Stimulated activated naive CD8-positive, alpha-beta T cell treated with anti-CD3 and anti-CD28 coated beads, Interleukin-15, Interleukin-2, amounts not matched to agents 100 U/mL and 50 U/mL, for 24 hours (primary cell): ENCODE data around the gene ZBTB37.
"Not testable (repeated sequence)": the region's sequence is repeated elsewhere in the genome, so short reads cannot be mapped to it uniquely, and the experiment has no call there.

Experiments
- ATAC-seq: fragments of 150-1000 bp; cut with Tn5 transposase; one replicate; pipeline ENCODE4 v1.10.0; 2021
- DNase-seq: peaks from one replicate; pipeline ENCODE4 v3.0.0; 2021

ZBTB37 gene

DNA sequence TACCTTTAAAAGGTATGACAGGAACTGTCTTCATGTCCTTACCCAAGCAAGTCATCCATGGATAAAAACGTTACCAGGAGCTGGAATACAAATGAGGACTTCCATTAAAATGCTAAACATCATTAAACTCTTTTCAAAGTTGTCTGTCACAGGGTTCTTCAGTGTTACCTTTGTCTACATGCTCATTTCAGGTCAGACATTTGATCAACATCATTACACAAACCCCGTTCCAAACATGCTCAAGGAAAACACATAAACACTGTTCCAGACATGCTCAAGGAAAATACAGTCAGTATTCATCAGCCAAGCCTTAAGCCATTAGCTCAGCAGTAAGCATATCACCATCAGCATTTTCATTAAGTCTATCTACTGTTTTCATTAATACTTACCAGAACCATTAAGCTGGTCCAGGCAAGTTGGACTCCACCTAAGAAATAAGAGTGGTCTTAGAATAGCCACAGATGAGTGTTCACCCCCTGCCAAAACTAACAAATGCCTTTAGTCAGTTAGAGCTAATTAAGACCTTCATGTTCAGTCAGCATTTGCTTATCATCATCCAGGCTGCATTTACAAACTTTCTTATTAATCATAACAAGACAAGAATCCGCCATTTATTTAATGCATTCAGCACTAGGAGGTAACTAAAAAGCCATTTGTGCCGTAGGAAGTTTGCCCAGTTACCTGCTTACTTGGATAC is 2.6 kb upstream of the ZBTB37 start:
- DNase-seq: no peak
- no peak for ATAC-seq

DNA sequence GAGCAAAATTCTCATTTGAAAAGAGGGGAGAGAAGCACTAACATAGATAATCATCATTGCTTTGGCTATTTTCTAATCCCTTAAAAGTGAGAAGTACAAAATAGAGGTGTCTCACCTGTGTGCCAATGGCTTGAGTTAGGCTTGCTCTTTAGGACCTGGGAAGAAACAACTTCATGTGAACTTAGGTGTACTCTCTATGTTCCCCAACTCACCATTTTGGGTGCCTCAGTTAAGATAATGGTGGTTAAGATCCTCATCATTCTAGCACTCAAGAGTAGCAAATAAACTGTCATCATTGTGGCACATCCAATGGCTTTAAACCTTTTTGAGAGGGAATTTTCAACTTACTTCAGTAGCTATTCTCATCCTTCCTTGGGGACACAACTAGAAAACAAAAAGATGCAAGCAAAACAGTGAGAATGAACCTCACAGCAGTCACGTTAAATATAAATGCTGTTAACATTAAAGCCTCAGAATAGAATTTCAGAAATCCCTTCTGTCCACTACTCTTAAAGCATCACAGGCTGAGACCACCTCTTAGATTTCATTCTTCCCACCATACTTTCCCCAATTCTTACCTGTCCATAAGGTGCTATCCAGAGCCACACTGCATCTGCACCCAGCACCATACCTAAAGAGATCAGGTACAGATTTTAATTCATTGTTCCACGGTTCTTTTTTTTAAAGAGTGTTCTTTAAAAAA is 1.6 kb upstream of the ZBTB37 start:
- DNase-seq (no peak), ATAC-seq (no peak)

DNA sequence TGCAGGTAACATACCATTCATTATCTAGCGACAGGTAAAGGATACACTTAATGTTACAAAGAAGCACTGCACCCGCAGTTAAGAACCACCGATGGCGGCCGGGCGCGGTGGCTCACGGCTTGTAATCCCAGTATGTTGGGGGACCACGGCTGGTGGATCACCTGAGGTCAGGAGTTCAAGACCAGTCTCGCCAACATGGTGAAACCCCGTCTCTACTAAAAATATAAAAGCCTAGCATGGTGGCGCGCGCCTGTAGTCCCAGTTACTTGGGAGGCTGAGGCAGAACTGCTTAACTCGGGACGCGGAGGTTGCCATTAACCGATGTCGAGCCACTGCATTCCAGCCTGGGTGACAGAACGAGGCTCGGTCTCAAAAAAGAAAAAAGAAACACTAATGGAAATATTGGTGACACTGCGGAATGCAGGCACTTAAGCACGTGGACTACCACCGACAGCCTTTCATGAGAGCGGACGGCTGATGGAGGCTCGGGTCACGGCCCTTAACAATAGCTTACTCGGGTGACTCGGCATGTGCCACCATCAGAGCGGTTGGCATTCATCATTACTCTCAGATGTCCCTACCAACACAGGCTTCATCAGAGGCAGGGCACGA is 933 bp upstream of the ZBTB37 start:
- ATAC-seq: peak; percentile 6
- peak; percentile 36 for DNase-seq

DNA sequence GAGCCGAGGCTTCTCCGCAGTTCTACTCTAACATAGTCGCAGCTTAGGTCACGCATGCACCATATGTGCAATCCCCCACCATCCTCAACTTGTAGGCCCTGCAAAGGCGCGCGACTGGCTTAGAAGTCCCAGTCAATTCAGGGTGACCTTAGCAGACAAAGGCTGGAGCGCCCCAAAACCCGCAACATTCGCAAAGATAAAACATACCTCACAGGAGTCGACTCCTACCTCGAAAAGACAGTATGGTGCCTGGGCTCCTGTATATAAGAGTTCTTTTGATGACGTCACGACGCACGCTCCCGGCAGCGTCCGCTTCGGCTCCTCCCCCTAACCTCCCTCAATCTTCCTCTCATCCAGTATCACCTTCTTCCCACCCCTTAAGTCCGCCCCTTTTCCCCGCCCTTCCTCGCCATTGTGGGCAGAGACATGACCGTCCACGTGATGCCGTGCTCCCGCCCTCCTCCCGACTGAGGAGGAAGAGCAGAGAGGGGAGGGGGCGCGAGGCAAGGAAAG is 371 bp upstream of the ZBTB37 start, which contains the start of gene GAS5:
TSS of gene GAS5 (minus strand) at position 237 of the 513 bp plus-strand sequence.
- ATAC-seq (peak; percentile 85), DNase-seq (peak; percentile 99)

DNA sequence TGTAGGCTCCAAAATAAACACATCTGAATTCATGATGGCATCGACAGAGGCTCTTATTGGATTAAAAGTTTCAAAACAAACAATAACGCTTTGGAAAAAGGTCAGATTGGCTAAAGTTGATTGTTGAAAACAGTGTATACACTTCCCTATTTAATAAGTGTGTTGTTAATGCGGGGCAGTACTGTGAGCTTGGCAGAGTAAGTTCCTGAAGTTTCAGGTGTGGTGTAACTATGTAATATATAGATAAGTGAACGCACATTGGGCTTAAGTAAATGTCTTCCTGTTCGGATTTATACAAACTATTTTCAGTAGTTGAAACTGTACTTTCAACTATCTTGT is 810 bp downstream of the ZBTB37 start:
- ATAC-seq (no peak), DNase-seq (no peak)

DNA sequence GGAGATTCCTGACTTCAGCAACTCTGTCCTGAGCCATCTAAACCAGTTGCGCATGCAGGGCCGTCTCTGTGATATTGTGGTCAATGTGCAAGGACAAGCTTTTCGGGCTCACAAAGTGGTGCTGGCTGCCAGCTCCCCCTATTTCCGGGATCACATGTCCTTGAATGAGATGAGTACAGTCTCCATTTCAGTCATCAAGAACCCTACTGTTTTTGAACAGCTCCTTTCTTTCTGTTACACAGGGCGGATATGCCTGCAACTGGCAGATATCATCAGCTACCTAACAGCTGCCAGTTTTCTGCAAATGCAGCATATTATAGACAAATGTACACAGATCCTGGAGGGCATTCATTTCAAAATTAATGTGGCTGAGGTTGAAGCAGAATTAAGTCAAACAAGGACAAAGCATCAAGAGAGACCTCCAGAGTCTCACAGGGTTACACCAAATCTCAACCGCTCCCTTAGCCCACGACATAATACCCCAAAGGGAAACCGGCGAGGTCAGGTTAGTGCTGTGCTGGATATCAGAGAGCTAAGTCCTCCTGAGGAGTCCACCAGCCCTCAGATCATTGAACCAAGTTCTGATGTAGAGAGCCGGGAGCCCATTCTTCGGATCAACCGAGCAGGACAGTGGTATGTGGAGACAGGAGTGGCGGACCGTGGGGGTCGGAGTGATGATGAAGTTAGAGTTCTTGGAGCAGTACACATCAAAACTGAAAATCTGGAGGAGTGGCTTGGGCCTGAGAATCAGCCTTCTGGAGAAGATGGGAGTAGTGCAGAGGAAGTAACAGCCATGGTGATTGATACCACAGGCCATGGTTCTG is 2.3 kb downstream of the ZBTB37 start:
- ATAC-seq (no peak), DNase-seq (peak; percentile 33)

DNA sequence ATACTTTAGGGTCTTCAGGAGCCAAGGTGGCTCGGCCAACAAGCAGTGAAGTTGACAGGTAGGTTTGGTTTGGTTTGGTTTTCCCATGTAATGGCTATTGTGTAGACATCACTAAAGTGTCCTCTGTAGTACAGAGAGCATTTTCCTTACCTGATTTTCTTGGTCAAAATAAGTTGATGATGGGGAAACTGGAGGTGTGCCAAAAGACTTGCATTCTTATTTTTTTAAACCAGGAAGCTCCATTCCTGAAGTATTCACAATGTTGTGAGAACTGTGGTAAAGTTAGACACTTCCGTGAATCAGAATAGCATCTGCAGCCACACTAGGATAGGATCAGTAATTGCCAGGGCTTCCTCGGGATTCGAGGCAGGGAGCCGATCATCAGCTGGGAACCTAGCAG is 2.9 kb downstream of the ZBTB37 start:
- ATAC-seq (no peak), DNase-seq (no peak)

DNA sequence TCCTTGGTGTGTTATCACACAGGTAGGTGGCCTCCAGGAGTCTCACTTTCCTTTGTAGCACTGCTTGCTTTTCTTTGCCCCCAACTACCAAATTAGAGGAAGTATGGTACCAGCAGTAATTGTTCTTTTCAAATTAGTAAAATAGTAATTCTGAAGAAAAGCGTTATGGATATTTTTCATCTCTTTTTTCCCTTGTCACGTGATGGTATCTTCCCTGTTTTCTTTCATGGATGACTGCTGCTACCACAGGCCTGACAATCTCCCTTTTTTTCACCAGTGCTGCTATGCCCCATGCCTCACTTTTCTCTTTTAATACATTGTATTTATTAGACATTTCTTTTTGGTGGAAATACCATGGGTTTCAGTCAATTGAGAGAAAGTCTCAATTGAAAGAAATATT is 3.3 kb downstream of the ZBTB37 start:
- ATAC-seq (no peak), DNase-seq (no peak)

DNA sequence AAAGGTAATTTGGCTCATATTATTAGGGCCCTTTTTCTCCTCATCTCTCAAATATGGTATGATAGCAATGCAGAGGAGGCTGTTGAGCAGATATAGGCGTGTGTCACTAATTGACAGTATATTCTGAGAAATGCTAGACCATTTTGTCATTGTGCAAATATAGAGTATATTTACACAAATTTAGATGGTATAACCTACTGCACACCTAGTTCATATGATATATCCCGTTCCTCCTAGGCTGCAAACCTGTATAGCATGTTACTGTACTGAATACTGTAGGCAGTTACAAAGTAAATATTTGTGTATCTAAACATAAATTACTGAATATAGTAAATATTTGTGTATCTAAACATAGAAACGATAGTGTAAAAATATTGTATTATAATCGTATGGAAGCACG is 8.6 kb downstream of the ZBTB37 start:
- ATAC-seq (no peak), DNase-seq (no peak)

DNA sequence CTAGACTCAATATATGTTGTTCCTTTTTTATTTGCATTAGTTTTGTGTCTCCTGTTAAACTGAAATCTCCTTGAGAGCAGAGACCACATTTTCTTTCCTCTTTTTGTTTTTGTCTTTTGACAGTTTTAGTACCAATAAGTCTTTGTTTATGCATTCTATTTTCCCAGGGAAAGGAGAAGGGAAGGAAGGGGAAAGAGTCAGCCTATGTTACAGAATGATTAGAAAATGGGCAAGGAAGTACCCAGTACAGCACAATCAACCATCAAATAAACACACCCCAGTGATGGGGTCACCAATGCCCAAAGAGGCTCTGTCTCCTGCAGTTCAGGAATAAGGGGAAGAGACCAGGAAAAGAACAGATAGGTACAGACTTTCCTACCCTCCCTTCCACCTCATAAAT is 10.1 kb downstream of the ZBTB37 start:
- DNase-seq (no peak), ATAC-seq (no peak)

DNA sequence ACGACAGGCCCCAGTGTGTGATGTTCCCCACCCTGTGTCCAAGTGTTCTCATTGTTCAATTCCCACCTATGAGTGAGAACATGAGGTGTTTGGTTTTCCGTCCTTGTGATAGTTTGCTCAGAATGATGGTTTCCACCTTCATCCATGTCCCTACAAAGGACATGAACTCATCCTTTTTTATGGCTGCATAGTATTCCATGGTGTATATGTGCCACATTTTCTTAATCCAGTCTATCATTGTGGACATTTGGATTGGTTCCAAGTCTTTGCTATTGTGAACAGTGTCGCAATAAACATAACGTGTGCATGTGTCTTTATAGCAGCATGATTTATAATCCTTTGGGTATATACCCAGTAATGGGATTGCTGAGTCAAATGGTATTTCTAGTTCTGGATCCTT is 12.9 kb downstream of the ZBTB37 start:
- ATAC-seq, DNase-seq: not testable (repeated sequence)

DNA sequence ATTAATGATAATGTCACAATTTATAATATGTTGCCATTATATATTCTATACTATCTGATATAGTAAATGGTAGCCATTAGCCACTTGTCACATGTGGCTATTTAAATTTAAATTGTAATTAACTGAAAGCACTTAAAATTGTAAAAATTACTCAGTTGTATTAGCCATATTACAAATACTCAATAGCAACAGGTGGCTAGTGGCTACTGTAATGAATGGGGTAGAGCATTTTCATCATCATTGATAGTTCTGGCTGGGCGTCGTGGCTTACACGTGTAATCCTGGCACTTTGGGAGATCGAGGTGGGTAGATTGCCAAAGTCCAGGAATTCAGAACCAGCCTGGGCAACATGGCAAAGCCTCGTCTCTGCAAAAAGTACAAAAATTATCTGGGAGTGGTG is 16.5 kb downstream of the ZBTB37 start:
- no peak for ATAC-seq

DNA sequence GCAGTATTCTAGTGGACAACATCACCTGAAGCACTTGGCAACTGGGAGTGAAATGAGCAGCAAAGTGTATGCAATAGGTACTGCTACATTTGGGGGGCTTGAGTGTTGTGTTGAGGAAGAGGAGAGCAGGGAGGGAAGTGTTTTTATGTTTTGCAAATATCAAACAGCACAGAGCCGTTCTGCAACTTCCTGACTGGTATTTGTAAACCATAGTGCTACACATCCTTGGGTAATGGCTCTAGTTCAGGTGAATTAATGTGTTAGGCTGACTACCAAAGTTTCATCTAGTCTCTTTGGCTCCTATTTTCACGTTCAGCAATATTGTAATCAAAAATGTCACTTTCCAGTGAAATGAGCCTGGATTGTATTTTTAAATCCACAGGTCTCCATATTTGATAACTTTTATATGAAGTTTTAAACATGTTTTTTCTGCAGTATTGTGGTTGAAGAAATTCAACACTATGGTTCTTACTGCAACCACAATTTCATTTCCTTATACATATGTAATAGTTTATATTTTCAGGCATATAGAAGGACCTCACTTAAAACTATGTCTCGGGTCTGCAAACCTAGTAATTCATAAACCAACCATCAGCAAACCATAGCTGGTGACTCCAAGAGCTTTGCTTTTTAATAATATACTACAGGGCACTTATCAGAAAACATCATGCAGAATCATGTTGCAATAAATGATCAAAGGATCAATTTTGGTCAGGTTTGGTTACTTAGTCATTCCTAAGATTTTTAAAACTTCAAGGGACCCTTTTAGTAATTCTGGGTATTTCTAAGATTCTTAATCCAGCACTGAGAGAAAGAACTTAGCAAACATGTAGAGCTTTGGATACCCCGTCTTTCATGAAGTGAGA is 18.8 kb downstream of the ZBTB37 start:
- DNase-seq: no peak
- ATAC-seq: no peak

More for the DNA sequence above, 16.5 kb downstream of the ZBTB37 start:
- no peak for DNase-seq

DNA sequence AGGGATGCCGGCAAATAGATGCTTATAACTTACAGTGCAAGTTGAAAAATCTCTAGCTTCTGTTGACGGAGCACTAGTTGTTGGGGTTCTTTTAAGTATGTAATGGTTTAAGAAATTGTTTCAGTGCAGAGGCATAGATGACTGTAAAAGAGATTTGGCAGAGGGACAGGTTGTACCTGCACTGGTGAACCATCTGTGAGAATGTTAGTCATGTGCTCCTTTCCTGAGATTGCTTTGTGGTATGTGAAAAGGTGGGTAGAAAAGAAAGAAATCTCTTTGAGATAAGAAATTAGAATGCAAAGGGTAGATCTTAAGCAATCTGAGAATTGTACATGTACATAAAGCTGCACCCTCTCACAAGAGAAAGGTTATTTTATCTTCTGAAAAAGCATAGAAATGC is 19.4 kb downstream of the ZBTB37 start:
- ATAC-seq (no peak), DNase-seq (no peak)

DNA sequence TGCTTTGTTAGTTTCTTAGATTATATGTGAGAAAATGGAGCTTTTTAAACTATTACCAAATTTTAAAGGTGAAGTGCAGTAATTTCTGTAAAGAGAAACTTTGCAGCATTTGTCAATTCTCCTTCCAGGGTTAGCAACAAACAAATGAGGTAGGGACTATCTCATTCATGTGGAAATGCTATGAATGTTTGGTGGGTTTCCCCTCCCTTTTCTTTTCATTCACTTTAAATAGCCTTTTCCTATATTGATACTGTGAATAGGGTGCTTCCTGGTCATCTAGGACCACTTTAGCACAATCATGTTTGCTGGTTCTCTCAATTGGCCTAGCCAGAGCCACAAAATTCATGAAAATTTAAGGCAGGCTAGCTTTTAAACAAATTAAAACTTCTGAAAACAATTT is 20.6 kb downstream of the ZBTB37 start:
- no peak for DNase-seq
- no peak for ATAC-seq

DNA sequence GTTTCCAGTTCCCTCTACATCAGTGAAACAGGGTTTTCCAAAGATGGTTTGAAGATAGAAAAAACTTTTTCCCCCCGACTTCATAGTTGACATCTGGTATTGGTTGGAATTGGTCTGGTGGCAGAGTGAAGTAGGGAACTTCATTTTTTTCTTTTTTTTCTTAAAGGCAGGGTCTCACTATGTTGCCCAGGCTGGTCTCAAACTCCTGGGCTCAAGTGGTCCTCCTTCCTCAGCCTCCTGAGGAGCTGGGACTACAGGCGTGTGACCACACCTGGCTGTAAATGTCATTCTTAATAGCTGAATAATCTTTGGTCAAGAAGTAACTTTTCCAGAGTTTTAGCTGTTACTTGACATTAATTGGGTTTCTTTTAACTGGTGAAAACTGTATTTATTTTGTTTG is 21.7 kb downstream of the ZBTB37 start:
- DNase-seq (no peak), ATAC-seq (no peak)

DNA sequence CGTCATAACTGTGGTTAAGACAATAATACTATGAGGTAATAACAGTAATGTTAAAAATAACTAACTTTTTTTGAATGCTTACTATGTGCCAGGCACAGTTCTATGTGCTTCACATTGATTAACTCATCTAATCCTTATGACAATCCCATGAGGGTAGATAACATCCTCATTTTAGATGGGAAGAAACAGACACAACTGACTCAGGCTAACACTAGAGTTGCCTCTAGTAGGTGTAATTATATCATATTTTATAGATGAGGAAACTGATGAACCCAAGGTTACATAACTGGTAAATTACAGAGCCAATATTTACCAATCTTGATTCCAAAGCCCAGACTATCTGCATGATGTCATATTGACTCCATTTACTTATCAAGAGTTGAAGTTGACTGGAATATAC is 25.4 kb downstream of the ZBTB37 start:
- no peak for ATAC-seq

DNA sequence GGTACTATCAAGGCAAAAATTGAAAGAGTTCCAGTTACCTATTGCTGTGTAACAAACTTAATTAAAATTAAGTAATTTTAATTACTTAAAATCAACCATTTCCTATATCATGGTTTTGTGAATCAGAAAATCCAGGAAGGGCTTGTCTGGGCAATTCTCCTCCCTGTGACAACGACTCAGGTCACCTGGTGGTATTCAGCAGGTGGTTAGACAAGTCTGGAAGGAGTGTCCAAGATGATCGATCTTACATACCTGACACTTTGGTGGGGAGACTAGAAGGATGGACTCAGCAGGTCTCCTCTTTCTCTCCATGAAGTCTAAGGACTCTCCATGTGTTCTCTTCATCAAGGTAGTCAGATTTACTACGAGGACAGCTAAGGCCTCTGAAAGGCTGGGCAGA is 26.0 kb downstream of the ZBTB37 start:
- DNase-seq (no peak), ATAC-seq (no peak)

More for the DNA sequence above, 25.4 kb downstream of the ZBTB37 start:
- no peak for DNase-seq

DNA sequence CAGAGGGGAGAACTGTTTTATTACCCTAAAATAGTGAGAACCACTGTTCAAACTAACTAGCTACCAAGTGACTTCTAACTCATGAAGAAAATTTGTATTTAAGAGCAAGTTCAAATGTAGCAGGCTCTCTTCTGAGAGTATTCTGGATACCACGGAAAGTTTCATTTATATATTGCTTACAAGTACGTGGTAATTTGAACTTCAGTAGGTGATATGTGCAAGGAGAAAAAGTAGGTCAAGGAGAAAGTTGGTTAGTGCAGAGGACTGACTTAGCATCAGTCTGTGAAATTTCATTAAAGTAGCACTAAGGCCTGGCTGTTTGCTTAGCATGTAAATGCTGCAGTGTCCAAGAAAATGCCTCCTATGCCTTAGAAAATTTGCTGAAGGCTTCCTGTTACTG is 32.2 kb downstream of the ZBTB37 start:
- ATAC-seq: no peak
- no peak for DNase-seq

DNA sequence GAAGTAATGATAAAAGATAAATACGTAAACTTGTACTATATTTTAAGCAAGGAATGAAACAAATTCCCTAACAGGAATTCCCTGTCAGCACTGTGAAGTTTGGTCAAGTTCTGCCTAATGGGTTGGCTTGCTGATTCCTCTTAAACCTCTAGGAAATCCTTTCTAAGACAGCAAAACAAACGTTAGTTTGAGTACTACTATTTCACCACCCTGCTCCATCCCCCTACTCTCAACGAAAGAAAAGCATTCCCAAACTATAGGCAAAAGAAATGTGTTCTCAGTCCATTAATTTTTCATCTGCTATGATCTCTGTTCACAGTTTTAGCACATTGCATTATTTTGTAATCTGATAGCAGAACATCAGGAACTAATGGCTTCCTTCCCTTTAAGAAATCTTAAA is 32.8 kb downstream of the ZBTB37 start:
- no peak for ATAC-seq
- no peak for DNase-seq

DNA sequence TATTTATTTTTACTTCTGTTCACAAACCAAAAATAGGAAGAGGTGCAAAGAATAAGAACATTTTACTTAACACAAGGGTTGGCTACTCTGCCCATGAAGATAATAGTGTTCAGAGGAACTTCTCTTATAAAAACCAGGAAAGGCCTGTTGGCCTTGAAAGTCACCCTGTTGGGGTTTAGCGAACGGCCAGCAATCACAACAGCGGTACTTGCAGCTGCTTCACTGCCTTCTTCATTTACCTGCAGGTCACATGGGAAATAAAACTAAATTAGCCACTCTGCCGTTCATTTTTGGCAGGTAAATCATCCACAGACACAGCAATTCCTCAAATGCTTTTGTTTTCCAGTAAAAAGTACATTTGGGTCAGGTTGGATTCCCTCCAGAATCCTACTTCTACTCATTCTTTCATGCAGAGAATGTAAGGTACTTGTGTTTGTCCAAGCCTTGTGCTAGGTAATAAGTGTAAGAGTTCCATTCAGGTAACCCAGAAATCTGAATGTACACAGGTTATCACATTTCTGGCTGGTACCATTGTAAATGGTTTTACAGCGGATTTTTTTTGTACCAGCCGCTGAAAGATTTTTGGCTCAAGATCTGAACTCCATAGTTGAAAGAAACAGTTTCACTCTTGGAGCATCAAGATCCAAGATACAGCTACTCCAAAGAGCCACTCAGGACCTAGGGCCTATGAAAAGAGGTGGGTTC is 35.8 kb downstream of the ZBTB37 start:
- no peak for DNase-seq
- no peak for ATAC-seq
